Activated naive CD4-positive, alpha-beta T cell treated with anti-CD3 and anti-CD28 coated beads, Interleukin-2, amount 50 U/mL, for 24 hours (primary cell): Measurements from ENCODE around the gene AAK1.
"Not testable (repeated sequence)": the region's sequence is repeated elsewhere in the genome, so short reads cannot be mapped to it uniquely, and the experiment has no call there.

Experiments used
- H3K27ac Mint-ChIP-seq: one replicate; pipeline ENCODE4 v1.8.0; 2021; ENCODE audit warnings: mild to moderate bottlenecking, mixed read lengths
- H3K27me3 Mint-ChIP-seq: one replicate; pipeline ENCODE4 v1.8.0; 2021; ENCODE audit warnings: mixed read lengths
- H3K36me3 Mint-ChIP-seq: one replicate; pipeline ENCODE4 v1.8.0; 2021; ENCODE audit warnings: mixed read lengths
- H3K4me1 Mint-ChIP-seq: one replicate; pipeline ENCODE4 v1.8.0; 2021; ENCODE audit warnings: mixed read lengths
- H3K4me3 Mint-ChIP-seq: one replicate; pipeline ENCODE4 v1.8.0; 2021; ENCODE audit warnings: mild to moderate bottlenecking, mixed read lengths
- H3K9me3 Mint-ChIP-seq: one replicate; pipeline ENCODE4 v1.8.0; 2021; ENCODE audit warnings: mixed read lengths

Gene AAK1

DNA sequence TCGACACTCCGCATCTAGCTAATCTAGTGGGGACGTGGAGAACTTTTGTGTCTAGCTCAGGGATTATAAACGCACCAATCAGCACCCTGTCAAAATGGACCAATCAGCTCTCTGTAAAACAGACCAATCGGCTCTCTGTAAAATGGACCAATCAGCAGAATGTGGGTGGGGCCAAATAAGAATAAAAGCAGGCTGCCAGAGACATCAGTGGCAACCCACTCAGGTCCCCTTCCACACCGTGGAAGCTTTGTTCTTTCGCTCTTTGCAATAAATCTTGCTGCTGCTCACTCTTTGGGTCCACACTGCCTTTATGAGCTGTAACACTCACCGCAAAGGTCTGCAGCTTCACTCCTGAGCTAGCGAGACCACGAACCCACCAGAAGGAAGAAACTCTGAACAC, 20.7 kb downstream of the AAK1 start:
- Mint-ChIP-seq H3K27ac (peak overlapping the region; percentile 76), H3K4me3 (peak overlapping the region; percentile 64)
- not testable (repeated sequence) for H3K27me3 Mint-ChIP-seq, H3K4me1 Mint-ChIP-seq, H3K9me3 Mint-ChIP-seq, H3K36me3 Mint-ChIP-seq

- not testable (repeated sequence) for H3K27ac Mint-ChIP-seq, H3K36me3 Mint-ChIP-seq, H3K9me3 Mint-ChIP-seq, H3K27me3 Mint-ChIP-seq, H3K4me1 Mint-ChIP-seq, H3K4me3 Mint-ChIP-seq
Measured at GRCh38 chr2:69622017-69622540, 21.5 kb downstream of the AAK1 start.

DNA sequence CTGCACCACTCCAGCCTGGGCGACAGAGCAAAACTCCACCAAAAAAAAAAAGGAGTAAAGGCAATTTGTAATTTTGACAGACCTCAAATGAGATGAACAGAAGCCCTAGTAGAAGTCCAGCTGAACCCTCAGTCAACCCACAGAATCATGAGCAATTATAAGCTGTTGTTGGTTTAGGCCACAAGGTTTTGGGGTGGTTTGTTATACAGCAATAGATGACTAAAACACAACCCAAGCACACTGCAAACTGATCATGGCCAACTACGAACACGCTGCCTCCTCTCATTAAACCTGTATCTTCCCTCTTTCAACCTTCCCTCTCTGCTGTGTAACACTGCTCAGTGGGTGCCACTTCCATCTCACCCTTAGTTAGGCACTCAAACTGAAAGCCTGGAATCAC, 22.1 kb downstream of the AAK1 start:
- no peaks in the 10 kb centered on the region for H3K4me1 Mint-ChIP-seq
- peak overlapping the region; percentile 85 for H3K27ac Mint-ChIP-seq
- peaks cover 9% of the 10 kb centered on the region for H3K36me3 Mint-ChIP-seq
- H3K4me3 Mint-ChIP-seq = peak overlapping the region; percentile 63
- H3K9me3 Mint-ChIP-seq = no peaks in the 10 kb centered on the region
- no peaks in the 10 kb centered on the region for H3K27me3 Mint-ChIP-seq

DNA sequence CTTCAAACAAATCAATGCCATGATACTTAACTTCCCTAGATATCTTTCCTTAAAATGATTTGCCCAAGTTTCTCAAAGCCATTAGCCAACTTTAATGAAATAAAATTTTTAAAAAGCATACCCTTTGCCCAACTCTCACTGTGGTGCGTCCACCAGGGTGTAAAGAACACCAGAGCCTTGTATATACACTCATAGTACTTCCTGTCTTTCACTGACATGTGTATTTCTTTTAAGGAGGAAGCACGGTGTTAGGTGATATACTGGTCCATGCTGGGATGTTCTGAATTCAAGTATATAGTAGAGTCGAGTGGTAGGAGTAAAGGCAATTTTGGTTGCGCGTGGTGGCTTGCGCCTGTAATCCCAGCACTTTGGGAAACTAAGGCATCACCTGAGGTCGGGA, 22.7 kb downstream of the AAK1 start:
- no peaks in the 10 kb centered on the region for H3K9me3 Mint-ChIP-seq
- peaks cover 9% of the 10 kb centered on the region for H3K36me3 Mint-ChIP-seq
- H3K27me3 Mint-ChIP-seq = no peaks in the 10 kb centered on the region
- H3K27ac Mint-ChIP-seq = no peak overlapping the region
- no peak overlapping the region for H3K4me3 Mint-ChIP-seq
- H3K4me1 Mint-ChIP-seq = peaks cover 4% of the 10 kb centered on the region

DNA sequence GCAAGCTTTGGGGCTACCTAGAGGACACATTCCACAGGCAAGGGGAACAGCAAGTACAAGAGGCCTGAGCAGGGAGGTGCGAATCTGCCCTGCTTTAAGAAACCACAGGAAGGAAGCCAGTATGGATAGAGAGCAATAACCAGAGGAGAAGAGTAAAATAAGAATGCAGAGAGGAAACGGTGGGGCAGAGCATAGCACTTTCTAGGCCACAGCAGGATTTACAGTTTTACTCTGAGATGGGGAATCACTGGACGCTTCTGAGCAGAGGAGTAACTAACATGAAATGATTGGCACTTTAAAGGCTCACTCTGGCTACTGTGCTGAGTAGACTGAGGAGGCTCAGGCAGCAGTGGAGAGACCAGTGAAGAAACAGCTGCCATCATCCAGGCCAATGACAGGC, 23.8 kb downstream of the AAK1 start:
- Mint-ChIP-seq H3K4me1 (peaks cover 13% of the 10 kb centered on the region), H3K9me3 (no peaks in the 10 kb centered on the region), H3K4me3 (no peak overlapping the region), H3K36me3 (peaks cover 15% of the 10 kb centered on the region), H3K27me3 (no peaks in the 10 kb centered on the region), H3K27ac (no peak overlapping the region)

- H3K36me3 Mint-ChIP-seq = peaks cover 25% of the 10 kb centered on the region
- H3K9me3 Mint-ChIP-seq = no peaks in the 10 kb centered on the region
- no peak overlapping the region for H3K27ac Mint-ChIP-seq
- peaks cover 26% of the 10 kb centered on the region for H3K4me1 Mint-ChIP-seq
- H3K4me3 Mint-ChIP-seq = no peak overlapping the region
- H3K27me3 Mint-ChIP-seq = no peaks in the 10 kb centered on the region
Measured at GRCh38 chr2:69618362-69618761, 25.2 kb downstream of the AAK1 start.

GRCh38 chr2:69617744-69618143, 25.8 kb downstream of the AAK1 start:
- H3K4me3 Mint-ChIP-seq = no peak overlapping the region
- H3K4me1 Mint-ChIP-seq = peaks cover 32% of the 10 kb centered on the region
- H3K36me3 Mint-ChIP-seq = peaks cover 21% of the 10 kb centered on the region
- H3K27ac Mint-ChIP-seq = no peak overlapping the region
- no peaks in the 10 kb centered on the region for H3K27me3 Mint-ChIP-seq
- H3K9me3 Mint-ChIP-seq = peaks cover 2% of the 10 kb centered on the region

DNA sequence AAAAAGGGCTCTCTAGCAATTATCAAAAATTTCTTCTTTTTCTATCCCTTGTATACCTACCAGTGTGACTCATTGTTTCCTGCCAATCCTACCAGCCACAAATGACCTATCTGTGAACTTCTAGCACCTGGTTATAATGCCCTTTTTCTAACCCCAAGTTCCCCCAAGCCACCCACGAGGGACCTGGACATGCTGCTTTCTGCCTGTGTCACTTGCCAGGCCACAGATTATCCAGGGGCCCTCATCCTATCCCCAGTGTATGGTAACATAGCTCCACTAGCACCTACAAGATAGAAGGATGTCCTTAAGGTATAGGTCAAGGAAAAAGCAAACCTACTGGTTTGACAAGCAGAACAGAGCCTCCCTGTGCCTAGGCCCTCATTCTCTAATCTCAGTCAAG, 26.8 kb downstream of the AAK1 start:
- H3K4me3 Mint-ChIP-seq = peak overlapping the region; percentile 62

DNA sequence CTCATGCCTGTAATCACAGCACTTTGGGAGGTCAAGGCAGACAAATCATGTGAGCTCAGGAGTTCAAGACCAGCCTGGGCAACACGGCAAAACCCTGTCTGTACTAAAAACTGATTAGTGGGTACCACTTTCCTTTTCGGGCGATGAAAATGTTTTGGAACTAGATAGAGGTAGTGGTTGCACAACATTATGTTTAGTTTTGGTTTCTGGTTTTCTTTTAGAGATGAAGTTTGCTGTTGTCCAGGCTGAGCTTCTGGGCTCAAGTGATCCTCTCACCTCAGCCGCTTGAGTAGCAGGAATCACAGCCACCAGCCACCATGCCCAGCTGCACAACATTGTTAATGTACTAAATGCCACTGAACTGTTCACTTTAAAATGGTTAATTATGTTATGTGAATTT, 27.6 kb downstream of the AAK1 start:
- Mint-ChIP-seq H3K4me1 (peaks cover 50% of the 10 kb centered on the region), H3K36me3 (peaks cover 30% of the 10 kb centered on the region), H3K4me3 (no peak overlapping the region), H3K27me3 (no peaks in the 10 kb centered on the region), H3K27ac (peak overlapping the region; percentile 83), H3K9me3 (peaks cover 4% of the 10 kb centered on the region)

More for the DNA sequence above, 26.8 kb downstream of the AAK1 start:
- H3K27me3 Mint-ChIP-seq = no peaks in the 10 kb centered on the region
- peaks cover 4% of the 10 kb centered on the region for H3K9me3 Mint-ChIP-seq
- peaks cover 22% of the 10 kb centered on the region for H3K36me3 Mint-ChIP-seq
- H3K27ac Mint-ChIP-seq = peak overlapping the region; percentile 73
- peaks cover 42% of the 10 kb centered on the region for H3K4me1 Mint-ChIP-seq

GRCh38 chr2:69615078-69615625, 28.4 kb downstream of the AAK1 start:
- H3K4me1 Mint-ChIP-seq = peaks cover 56% of the 10 kb centered on the region
- peak overlapping the region; percentile 83 for H3K27ac Mint-ChIP-seq
- H3K4me3 Mint-ChIP-seq = no peak overlapping the region
- no peaks in the 10 kb centered on the region for H3K27me3 Mint-ChIP-seq
- peaks cover 4% of the 10 kb centered on the region for H3K9me3 Mint-ChIP-seq
- peaks cover 36% of the 10 kb centered on the region for H3K36me3 Mint-ChIP-seq

DNA sequence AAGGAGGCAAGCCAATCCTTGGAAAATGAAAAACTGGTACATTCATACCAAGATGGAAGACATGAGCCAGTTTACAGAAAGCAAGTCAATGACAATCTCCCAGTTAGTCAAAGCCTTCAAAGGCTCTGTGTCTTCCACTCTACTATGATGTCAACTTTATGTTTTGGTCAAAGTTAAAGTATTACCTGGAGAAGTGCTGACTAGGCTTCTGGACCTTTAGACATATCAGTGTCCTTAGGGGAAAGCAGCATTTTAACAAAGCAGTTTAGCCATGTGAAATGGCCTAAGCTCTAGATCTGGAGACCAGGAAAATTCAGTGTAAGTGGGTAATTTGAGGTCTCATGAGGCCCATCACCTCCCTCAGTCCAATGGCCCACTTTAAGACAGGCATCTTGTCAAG, 30.8 kb downstream of the AAK1 start:
- Mint-ChIP-seq H3K27ac (peak overlapping the region; percentile 70), H3K4me1 (peaks cover 72% of the 10 kb centered on the region), H3K27me3 (no peaks in the 10 kb centered on the region), H3K9me3 (peaks cover 4% of the 10 kb centered on the region), H3K36me3 (peaks cover 42% of the 10 kb centered on the region), H3K4me3 (no peak overlapping the region)

- Mint-ChIP-seq H3K27ac (no peak overlapping the region), H3K4me1 (peaks cover 77% of the 10 kb centered on the region)
Measured at GRCh38 chr2:69612200-69612599, 31.3 kb downstream of the AAK1 start.

DNA sequence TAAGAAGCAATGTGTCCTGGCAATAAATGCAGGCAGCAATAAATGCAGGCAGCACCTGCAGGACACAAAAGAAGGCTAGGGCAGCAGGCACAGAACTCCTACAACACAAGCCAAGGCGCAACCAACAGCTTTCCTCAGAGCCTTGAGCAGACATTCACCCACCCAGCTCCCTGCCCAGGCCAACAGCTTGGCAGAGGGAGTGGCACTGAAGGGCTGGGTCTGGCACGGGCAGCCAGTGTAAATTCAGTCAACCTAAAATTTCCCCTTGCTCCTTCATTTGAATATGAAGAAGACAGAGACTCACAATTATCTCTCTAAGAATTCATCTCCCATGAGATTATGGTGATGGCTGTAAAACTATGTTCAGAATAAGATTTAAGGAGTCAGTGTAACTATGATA, 35.4 kb downstream of the AAK1 start:
- Mint-ChIP-seq H3K9me3 (peaks cover 4% of the 10 kb centered on the region), H3K27me3 (no peaks in the 10 kb centered on the region), H3K4me1 (peaks cover 89% of the 10 kb centered on the region), H3K4me3 (peak overlapping the region; percentile 34), H3K36me3 (peaks cover 46% of the 10 kb centered on the region), H3K27ac (peak overlapping the region; percentile 87)

More at GRCh38 chr2:69612200-69612599, 31.3 kb downstream of the AAK1 start:
- peaks cover 4% of the 10 kb centered on the region for H3K9me3 Mint-ChIP-seq
- H3K27me3 Mint-ChIP-seq = no peaks in the 10 kb centered on the region
- peaks cover 46% of the 10 kb centered on the region for H3K36me3 Mint-ChIP-seq
- no peak overlapping the region for H3K4me3 Mint-ChIP-seq

GRCh38 chr2:69606771-69607170, 36.8 kb downstream of the AAK1 start:
- peak overlapping the region; percentile 93 for H3K27ac Mint-ChIP-seq
- not testable (repeated sequence) for H3K4me3 Mint-ChIP-seq, H3K27me3 Mint-ChIP-seq, H3K9me3 Mint-ChIP-seq
- peaks cover 45% of the 10 kb centered on the region for H3K36me3 Mint-ChIP-seq
- peaks cover 87% of the 10 kb centered on the region for H3K4me1 Mint-ChIP-seq

DNA sequence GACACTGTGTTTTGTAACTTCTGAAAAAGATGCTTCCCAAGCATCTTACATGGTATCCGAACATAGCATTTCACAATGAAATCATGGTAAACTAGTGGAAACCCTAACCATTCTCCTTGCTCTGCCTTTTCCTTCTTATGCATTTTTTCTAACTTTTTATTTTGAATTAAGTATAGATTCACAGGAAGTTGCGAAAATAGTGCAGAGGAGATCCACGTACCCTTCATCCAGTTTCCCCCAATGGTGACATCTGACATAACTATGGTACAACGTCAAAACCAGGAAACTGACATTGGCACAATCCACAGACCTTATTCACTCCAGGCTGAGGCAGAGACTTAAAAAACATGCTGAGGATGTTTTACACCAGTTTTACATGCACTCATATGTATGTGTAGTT, 38.3 kb downstream of the AAK1 start:
- Mint-ChIP-seq H3K27ac (peak overlapping the region; percentile 82), H3K27me3 (no peaks in the 10 kb centered on the region), H3K4me1 (peaks cover 89% of the 10 kb centered on the region), H3K36me3 (peaks cover 39% of the 10 kb centered on the region), H3K9me3 (no peaks in the 10 kb centered on the region), H3K4me3 (no peak overlapping the region)

DNA sequence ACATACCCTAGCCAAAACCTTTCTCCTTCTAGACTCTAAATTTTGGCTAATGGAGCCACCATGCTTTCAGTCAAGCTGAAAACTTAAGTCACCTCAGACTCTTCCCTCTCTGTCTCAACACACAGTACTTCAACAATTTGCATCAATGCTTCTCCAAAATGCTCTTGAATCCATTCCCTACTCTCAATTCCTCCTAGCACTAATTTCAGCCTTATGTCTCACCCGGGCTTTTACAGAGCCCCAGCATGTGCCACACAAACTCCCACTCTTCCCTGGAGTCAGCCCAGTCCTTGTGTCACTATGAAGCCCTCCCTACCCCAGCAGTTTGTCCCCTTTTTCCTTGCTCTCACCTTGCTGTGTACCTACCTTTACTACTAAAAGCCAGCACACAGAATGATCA, 38.7 kb downstream of the AAK1 start:
- Mint-ChIP-seq H3K4me1 (peaks cover 90% of the 10 kb centered on the region), H3K27ac (peak overlapping the region; percentile 82), H3K36me3 (peaks cover 40% of the 10 kb centered on the region), H3K27me3 (no peaks in the 10 kb centered on the region), H3K4me3 (no peak overlapping the region), H3K9me3 (no peaks in the 10 kb centered on the region)
